KG1 (cell line): ENCODE measurements around the gene KIF2A.

ENCODE experiments used
- DNase-seq: peaks from one replicate; lab custom pipeline; 2025; lab: John Stamatoyannopoulos, UW

Gene KIF2A

DNA sequence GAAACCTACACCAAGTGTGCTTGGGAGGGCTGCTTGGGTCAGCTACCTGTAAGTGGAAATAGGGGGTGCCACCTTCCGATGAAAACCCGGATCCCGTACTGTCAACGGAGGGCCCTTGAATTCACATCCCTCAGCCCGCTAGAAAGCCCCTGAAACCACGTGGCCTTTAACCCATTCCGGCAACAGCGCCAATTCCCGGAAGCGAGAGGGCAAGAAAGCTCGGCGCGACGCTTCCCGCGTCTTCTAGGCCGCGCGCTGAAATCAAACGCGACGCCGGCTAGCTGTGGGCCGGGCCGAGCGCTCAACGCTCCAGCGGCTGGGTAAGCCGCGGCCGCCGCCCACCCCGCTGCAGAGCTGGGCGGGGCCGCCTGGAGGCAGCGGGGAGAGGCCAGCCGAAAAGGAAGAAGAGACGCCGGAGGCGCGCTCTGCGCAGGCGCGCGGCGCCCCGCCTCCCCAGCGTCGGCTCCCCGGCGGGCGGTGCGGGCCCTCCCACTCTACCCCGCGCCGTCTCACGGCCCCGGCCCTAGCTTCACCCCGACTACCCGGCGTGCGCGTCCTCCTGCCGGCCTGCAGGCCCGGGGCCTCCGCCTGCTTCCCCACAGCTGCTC, at the start of gene KIF2A:
TSS of gene KIF2A (plus strand) at position 492 of the 608 bp plus-strand sequence. CDS start 267 bp downstream, outside the sequence.
- DNase-seq, result peak; percentile 92

DNA sequence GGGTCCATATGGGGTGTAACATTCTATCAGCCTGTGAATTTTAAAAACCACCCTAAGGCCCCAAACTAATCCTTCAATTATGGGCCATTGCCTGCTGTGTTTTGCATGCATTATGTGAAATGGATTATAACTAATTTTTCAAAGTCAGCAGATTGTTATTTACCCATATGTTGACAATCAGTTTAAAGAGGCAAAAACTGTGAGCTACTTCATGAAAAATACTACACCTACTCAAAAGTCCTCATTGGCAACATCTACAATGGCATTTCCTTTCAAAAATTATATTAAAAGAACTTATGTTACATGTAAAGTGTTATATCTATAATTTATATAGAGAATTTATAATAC, 49.0 kb upstream of the KIF2A start:
- DNase-seq, result no peak

DNA sequence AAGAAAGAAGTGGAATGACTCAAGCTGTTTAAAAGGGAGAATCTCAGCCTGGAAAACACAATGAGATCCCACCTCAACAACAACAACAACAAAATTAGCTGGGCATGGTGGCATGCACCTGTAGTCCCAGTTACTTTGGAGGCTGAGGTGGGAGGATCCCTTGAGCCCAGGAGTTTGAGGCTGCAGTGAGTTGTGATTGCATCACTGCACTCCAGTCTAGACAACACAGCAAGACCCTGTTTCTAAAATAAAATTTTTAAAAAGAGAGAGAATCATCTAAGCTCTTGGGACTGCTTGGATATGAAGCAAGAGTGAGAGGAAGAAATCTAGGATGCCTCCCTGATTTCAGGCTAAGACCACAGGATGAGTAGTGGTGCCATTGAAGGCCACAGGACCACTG, 47.4 kb upstream of the KIF2A start:
- DNase-seq, result no peak

DNA sequence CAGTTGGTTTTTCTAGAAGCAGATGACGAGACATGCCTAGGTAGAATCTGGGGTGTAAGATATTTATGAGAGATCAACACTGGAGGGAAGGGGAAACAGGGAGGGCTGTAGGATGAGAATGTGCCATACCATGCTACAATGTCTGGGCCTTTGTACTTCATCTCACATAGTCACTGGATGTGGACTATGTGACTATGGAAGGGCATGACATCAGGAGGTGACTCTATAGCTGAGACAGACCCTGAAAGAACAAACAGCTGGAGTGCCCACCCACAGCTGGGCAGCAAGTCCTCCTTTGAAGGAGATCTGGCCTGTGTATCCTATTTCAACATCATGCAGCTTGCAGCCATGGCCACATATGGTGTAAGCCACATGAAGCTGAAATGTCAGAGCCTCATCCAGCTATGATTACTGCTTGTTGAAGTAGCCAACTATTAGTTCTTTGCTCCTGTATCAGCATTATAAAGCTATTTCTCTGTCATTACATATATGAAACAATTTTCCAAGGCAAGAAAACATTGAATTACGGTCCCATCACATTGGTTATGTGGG, 46.2 kb upstream of the KIF2A start:
- DNase-seq, result no peak

DNA sequence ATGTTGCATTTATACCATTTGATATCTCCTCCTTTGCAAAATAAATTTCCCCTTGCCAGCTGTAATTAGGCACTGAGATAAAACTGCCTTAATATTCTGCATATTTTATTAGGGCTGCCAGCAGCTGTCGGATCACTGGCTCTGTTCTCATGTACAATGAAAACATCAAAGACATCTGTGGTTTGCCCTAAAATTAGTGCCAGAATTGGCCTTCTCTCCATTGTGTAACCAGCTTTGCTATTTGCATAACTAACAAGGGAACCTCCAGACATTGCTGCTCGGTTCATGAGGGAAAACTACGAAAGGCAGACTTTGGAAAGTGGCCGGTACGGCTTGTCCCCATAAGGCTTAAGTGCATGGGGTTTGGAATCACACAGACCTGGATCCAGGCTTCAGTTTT, 45.5 kb upstream of the KIF2A start:
- DNase-seq, result no peak

DNA sequence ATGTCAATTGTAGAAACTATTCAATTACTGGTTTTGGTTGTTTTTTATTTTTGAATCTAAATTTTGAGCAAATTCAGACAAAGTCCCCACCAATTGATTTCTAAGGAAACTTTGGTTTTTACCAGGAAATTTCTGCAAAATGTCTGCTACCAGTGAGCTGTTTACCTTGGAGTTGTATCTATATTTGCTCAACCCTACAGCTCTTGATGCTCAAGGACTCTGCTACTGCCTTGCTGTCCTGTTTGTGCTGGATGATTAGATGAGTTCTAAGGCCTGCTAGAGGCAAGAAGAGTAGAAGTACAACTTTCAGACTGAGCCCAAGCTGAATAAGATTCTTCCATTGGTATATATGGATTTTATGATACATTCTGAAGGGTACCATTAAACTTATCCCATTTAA, 42.6 kb upstream of the KIF2A start:
- DNase-seq, result no peak

DNA sequence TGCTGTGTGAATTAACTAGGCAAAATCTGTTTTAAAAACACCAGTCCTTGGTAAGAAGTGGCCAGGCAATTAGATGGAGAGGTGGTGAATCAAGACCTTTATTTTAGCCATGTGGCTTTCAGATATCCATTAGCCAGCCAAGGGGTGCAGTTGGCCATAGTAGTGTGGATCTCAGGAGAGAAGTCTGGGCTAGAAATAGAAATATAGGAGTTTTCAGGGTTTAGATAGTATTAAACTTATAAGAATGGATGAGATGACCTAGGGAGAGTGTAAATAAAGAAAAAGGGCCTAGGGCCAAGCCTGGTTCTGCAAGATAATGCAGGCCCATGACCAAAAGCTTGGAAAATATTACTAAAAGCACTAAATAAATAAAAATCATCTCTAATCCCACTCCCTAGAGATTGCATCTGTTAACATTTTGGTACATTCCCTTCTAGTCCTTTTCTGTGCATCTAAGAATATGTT, 40.3 kb upstream of the KIF2A start:
- DNase-seq, result no peak

DNA sequence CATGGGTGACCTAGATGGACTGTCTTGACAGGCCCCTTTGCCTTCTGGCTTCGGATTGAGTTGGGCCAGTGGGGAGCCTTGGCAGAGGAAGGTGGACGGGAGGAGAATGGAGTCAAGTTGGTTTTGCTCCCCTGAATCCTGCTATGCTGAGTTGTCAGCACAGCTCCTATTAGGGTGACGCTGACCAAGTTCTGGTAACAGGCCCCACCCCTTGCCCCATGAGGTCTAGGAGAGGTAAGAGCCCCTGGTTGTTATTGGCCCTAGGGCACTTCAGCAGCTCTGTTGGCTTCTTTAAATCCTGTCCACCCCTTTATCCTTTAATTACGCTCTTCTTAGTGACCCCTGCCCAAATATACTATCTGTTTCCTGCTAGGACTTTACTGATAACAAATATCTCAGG, 39.4 kb upstream of the KIF2A start:
- no peak for DNase-seq

DNA sequence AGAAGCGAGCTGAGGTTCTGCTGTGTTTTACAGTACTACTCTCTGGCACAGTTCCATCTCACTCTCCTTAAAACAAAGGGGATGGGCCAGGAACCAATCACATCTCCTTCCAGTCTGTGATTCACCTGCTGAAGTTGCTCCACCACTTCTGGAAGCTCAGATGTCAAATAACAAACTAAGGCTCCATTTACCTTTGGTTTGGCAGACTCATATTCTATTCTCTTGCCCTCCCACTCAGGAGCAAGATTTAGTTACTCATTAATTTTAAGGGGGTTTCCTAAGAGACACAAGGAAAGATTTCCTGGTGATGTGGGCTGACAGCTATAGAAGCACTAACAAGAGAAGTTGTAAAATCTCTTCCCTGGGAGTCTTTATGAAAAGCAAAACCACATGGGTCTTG, 37.8 kb upstream of the KIF2A start:
- DNase-seq, result no peak

DNA sequence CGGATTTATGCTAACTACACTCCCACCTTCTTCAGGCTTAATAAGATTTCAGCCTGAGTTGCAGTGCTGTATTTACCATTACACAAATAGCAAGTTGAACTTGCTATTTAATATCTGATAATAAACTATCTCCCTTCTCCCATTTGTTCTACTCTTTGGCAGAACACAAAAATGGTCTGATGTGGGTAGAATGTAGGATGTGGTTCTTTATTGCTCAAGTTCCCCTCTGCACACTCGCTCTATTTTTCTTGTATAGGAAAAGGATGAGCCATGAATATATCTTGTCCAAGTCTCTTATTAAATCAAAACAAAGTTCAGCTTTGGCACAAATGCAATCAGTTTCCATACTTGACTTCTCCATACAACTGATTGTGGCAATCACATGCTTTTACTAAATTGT, 37.2 kb upstream of the KIF2A start:
- no peak for DNase-seq

DNA sequence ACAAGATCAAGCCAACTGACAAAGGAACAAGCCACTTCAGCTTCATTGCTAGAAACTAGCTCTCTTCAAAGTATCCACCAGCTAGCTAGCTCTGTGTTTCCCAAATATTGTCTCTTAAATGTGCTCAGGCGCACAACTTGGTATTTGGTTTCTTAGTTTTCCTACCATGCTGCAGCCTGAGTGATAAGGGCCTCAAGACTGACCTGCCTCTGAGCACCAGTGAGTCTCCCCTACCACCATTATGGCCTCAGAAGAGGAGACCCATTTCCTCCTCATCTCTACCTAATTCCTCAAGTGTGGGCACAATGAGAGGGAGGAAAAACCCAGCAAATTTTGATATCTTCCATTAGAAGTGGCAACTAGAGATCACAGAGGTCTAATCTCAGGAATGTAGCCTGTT, 34.6 kb upstream of the KIF2A start:
- no peak for DNase-seq

DNA sequence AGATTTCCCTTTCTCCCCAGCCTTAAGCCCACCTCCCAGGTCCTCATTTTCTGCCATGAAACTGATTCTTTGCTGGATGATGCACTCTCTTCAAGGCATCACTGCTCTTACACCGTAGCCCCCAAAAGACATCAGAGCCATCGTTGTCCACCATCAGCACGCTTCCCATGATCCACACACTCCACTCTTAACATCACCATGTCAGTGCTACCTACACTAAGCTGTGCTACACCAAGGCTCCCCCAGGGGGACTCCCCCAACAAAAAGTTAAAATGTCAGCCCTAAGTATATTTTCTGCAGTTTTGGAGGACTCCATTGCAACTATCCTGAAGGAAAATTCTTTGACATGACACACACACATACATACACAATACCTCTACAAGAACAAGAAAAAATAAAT, 34.1 kb upstream of the KIF2A start:
- no peak for DNase-seq

DNA sequence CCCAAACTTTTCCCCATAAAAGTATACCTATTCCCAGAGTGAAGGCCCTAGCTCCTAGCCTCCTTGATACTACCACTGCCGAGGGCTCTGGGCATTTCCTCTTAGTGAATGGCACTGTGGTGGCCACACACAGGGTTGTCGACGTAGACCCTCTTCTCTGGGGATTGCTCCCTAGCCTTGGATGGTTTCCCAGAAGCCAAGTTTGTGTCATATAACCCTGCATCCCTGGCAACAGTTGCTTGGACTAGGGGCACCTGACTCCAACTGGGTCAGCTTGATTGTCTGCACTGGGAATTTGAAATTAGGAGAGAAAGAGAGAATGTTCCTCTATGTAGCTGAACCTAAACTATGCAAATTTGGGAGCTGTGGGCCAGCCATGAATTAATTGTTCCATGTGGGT, 32.3 kb upstream of the KIF2A start:
- no peak for DNase-seq

DNA sequence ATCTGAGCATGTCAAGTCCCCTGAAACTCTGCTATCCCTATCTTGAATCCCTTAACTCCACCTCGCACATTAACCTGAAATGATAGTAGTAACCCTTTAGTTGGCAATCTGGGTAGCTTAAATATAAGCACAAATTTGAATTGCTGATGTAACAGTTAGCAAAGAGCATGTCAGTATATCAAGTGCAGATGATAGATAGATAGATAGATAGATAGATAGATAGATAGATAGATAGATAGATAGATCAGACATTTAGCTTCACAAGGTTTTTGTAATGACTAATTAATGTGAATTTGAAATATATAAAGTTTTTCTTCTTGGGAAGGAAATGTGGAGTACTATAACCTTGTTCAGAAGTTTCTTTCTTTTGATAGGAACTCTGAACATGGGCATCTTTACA, 30.4 kb upstream of the KIF2A start:
- no peak for DNase-seq

DNA sequence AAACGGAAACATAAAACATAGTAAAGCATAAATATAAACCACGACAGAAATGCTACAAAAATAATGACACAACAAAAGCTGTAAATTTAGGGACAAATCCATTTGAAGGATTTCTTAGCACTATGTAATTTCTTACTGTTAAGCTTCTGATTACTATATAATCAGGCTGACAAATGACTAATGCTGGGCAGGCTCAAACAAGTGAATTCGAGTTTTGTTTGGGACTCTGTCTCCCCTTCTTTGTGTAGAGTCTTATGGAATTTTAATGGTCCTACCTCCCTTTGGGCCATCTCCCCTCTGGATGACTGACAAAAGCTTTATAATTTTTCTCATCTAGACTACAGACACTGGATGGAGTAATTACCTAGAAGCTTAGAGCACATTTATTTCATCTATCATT, 24.6 kb upstream of the KIF2A start:
- no peak for DNase-seq

DNA sequence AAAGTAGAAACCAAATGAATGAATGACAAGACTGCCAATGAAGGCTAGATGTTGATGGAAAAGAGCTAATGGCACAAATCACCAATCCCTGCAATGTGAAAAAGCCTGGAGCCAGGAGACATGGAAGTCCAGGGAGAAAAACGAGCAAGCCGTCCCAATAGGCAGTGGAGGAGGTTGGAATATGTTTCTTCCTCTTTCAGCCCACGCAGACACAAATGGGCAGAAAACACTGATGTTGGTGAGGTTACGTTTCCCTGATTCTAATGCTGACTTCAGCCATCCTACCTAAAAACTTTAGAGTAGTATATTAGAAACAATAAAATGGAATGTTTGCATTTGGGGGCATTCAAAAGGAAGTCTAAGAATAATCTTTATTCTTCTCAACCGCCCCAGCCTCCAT, 23.9 kb upstream of the KIF2A start:
- no peak for DNase-seq

DNA sequence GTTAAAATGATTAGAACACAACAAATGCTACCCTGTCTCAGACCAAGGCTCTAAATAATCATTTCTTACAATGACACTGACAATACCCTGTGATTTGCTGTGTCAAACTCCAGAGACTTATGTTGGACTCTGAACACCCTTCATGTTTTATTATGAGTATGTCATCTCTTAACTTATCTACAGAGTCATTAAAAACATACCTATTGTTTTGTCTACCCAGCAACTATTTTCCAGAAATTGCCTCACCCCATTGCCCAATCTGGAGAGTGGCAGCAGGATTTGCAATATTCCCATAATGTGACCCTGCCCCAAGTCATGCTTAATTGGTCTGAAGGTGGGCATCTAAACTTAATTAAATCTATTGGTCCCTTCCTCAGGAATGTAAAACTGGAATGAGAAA, 23.0 kb upstream of the KIF2A start:
- DNase-seq, result no peak

DNA sequence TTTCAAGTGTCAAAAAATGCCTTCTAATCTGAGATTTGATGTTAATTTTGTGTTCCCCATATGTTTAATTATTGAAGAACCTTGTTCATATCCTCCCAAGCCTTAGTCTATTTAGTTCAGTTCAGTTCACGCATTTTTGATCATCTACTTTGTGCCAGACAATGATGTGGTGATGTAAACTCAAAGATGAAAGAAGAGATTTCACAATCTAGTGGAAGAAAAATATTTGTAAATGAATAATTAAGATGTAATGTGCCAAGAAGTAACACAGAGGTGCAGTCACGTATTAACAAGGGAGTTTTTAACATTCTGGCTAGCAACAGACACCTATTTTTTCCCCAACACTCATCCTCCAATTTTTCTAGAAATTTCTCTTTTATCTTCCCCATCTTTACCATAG, 22.1 kb upstream of the KIF2A start:
- DNase-seq, result no peak

DNA sequence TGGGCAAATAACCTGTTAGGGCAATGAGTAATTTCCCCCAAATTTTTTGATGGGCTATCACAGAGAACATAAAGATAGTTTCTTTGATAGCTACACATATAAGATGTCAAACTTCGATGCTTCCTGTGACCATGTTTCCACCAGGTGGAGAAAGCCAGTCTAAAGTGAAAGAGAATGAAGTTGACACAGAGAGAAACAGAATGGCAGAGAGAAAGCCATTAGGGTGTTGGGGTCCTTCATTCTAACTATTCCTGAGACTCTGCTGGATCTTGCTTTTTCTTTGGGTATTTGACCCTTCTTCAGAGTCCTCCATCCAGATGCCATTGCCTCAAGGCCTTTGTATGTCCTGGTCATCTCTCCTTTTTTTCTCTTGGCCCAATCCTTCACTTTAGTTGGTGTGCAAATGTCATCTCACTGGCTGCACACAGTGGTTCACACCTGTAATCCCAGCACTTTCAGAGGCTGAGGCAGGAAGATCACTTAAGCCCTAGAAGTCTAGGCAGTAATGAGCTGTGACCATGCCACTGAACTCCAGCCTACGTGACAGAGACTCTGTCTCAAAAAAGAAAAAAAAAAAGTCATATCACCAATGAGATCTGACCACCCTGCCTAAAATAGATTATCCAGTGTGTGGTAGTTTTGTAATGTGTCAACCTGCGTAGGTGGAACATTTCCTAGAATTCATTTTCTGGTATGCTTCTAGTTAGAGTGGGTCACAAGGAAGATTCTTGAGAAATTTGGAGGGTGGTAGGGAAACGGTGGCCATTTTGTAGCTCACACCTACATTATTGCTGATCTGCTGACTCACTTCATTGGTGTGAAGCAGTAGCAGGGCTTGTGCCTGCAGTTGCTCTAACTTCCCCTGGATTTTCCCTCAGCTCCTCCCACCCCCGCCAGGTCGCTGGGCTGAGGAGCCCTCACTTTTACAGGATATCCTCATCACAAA, 20.8 kb upstream of the KIF2A start:
- no peak for DNase-seq

DNA sequence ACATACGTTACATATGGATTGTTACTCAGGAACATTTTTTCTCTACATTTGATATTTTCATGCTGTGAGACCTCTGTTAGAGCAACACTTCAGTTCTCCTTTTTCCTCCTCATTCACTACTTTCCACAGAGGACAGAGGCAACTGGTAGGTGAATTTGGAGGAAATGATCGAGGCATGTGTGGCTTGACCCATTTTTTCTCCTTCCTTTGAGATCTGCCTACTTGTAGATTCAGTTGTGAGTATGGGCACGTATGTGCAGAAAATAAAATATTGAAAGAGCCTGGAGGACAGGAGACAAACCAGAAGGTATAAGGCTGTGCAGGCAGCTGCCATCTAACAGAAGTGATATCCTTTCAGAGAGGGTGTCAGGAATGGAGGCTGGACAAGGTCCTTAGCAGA, 19.2 kb upstream of the KIF2A start:
- DNase-seq, result no peak

DNA sequence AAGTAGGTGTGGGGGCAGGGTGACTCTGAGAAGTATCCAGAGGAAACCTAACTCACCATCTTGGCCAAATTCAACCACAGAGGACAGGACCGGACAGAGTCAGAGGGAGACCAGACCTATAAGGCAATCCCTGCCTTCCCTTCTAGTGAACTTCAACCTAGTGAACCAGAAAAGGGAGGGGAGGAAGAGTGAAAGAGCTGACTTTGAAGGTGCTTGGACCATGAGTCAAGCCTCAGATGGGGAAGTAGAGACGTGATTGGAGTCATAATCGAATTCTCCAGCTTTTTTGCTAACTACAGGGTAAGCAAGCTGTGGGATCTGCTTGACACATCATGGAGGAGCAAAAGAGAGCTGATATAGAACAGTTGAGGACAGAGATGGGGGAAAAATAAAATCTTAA, 18.8 kb upstream of the KIF2A start:
- DNase-seq, result no peak

DNA sequence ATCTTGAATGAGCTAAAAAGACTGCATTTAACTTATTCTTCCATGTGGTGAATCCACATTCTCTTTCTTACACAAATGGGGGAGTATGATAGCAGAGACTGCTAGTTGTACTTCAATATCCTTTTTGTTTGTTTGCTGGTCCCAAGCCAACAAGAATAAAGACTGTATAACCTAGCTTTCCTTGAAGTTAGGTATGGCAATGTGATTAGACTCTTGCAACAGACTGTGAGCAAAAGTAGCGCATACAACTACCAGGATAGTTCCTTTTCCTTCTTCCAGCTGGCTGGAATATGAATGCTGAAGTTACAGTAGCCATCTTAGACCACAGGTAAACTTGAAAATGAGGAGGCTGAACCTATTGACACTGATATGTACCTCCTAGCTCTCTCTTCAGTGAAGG, 17.9 kb upstream of the KIF2A start:
- no peak for DNase-seq

DNA sequence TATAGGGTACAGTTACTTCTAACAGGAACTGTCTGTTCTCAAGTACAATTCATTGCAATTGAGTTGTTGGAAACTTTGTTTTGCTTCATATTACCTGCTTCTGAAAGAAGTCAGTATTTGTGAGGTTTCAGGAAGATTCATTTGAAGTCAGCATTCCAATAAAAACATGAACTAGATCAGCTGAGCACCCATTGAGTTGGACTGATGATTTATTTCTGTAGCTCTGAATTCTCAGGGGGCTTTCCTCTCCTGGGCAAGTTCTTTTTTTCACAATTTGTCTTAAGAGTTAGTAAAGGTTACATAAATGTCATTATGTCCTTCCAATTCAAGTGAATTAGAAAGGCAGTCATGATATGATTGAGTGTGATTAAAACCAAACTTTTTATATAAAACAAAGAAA, 16.2 kb upstream of the KIF2A start:
- DNase-seq, result no peak
